PFSK-1 (cell line): ENCODE data around the gene FAM32A.

ENCODE experiments used
- FOXP2 ChIP-seq: optimal IDR thresholded peaks from 2 replicates; pipeline ENCODE3; 2011; ENCODE audit warnings: borderline replicate concordance, control low read depth, inconsistent platforms; ENCODE audit not compliant: insufficient read depth; ENCODE audit errors: extremely low read length, extremely low read depth
- POLR2AphosphoS5 ChIP-seq: IDR thresholded peaks from 2 replicates; pipeline ENCODE4 v1.6.1; 2012; ENCODE audit warnings: low read depth, mild to moderate bottlenecking, control low read depth, low read length, moderate library complexity
- REST ChIP-seq, 2 experiments: IDR thresholded peaks; 2 replicates each; pipeline versions ENCODE4 v1.6.1 to v1.8.0; 2011 to 2012; ENCODE audit warnings: low read depth in 2 of 2, low read length in 2 of 2, control low read depth in 1 of 2, inconsistent platforms in 1 of 2, mild to moderate bottlenecking in 1 of 2, moderate library complexity in 1 of 2; ENCODE audit not compliant: insufficient read depth in 1 of 2
- SIN3A ChIP-seq: IDR thresholded peaks from 2 replicates; pipeline ENCODE4 v1.6.1; 2012; ENCODE audit warnings: mild to moderate bottlenecking, low read length, moderate library complexity, borderline replicate concordance; ENCODE audit not compliant: insufficient read depth
- TAF1 ChIP-seq: IDR thresholded peaks from 2 replicates; pipeline ENCODE4 v1.6.1; 2012; ENCODE audit warnings: low read length, control low read depth, borderline replicate concordance; ENCODE audit not compliant: insufficient read depth

GRCh38 chr19:16201011-16201391 is 15.8 kb downstream of the FAM32A start:
- TF ChIP-seq POLR2AphosphoS5 (no peak), SIN3A (no peak), TAF1 (no peak), REST (IDR thresholded peaks at IDR 0.05; ENCODE audit: insufficient read depth in 1 of 2, low read depth in 2 of 2, low read length in 2 of 2) (no peak), FOXP2 (no peak)
